ENCODE data around the gene FOXN1.
"Not testable (repeated sequence)": the region's sequence is repeated elsewhere in the genome, so short reads cannot be mapped to it uniquely, and the experiment has no call there.

The FOXN1 gene

GRCh38 chr17:28501421-28502284, 4.5 kb upstream of the FOXN1 start:
- no peak for DNase-seq

GRCh38 chr17:28503420-28503819, 2.7 kb upstream of the FOXN1 start:
- no peak for DNase-seq

GRCh38 chr17:28506763-28507487, 777 bp downstream of the FOXN1 start:
- DNase-seq, result no peak

- DNase-seq, result no peak
Measured at GRCh38 chr17:28507567-28508203, 1.5 kb downstream of the FOXN1 start.

GRCh38 chr17:28508211-28508724, 2.1 kb downstream of the FOXN1 start:
- DNase-seq, result no peak

GRCh38 chr17:28509789-28510188, 3.6 kb downstream of the FOXN1 start:
- no peak for DNase-seq

GRCh38 chr17:28511858-28512461, 5.8 kb downstream of the FOXN1 start:
- no peak for DNase-seq

GRCh38 chr17:28513476-28513875, 7.3 kb downstream of the FOXN1 start:
- DNase-seq, result no peak

GRCh38 chr17:28514561-28515002, 8.4 kb downstream of the FOXN1 start:
- DNase-seq, result no peak

GRCh38 chr17:28515518-28515917, 9.4 kb downstream of the FOXN1 start:
- DNase-seq, result no peak

- no peak for DNase-seq
Measured at GRCh38 chr17:28518132-28518531, 12.0 kb downstream of the FOXN1 start.

- no peak for DNase-seq
Measured at GRCh38 chr17:28518578-28518977, 12.4 kb downstream of the FOXN1 start.

- no peak for DNase-seq
Measured at GRCh38 chr17:28519236-28519635, 13.1 kb downstream of the FOXN1 start.

- no peak for DNase-seq
Measured at GRCh38 chr17:28520687-28521086, 14.5 kb downstream of the FOXN1 start.

GRCh38 chr17:28521311-28522085, 15.3 kb downstream of the FOXN1 start:
- DNase-seq, result no peak

GRCh38 chr17:28522281-28522680, 16.1 kb downstream of the FOXN1 start:
- not testable (repeated sequence) for DNase-seq

GRCh38 chr17:28523186-28523585, 17.0 kb downstream of the FOXN1 start:
- no peak for DNase-seq

- no peak for DNase-seq
Measured at GRCh38 chr17:28523876-28524275, 17.7 kb downstream of the FOXN1 start.

- DNase-seq, result no peak
Measured at GRCh38 chr17:28524476-28525424, 18.6 kb downstream of the FOXN1 start.

GRCh38 chr17:28526381-28526780, 20.2 kb downstream of the FOXN1 start:
- no peak for DNase-seq

- DNase-seq, result no peak
Measured at GRCh38 chr17:28527181-28527681, 21.1 kb downstream of the FOXN1 start.
